GM23338 (cell line): ENCODE data around the gene MRPL1. TPM values are rescaled to one million over a fixed set of nuclear protein-coding genes. Genes with fewer than 3 reads are reported as not detected.

Experiments
- ATAC-seq: fragments of 200-7000 bp; cut with Tn5 transposase; 3 replicates; pipeline ENCODE4 v1.9.1; 2020
- DNase-seq: peaks from one replicate; pipeline ENCODE4 v3.0.0-alpha.2; 2015; ENCODE audit warnings: low spot score
- H2AFZ ChIP-seq: fragments of 200-600 bp; sonication (generic); 2 replicates; pipeline ENCODE4 v1.8.0; 2016; ENCODE audit warnings: antibody characterized with exemption, mild to moderate bottlenecking, moderate library complexity
- H3F3A ChIP-seq: fragments of 200-600 bp; sonication (generic); replicated peaks from 2 replicates; pipeline ENCODE4 v1.8.0; 2017; ENCODE audit warnings: antibody characterized with exemption, mixed run types, low read depth
- H3K27ac ChIP-seq: fragments of 200-600 bp; sonication (generic); 2 replicates; pipeline ENCODE4 v1.6.1; 2016; ENCODE audit warnings: low read depth
- H3K27me3 ChIP-seq: fragments of 200-600 bp; sonication (generic); 2 replicates; pipeline ENCODE4 v1.8.0; 2016; ENCODE audit warnings: mild to moderate bottlenecking, mixed run types, moderate library complexity; ENCODE audit not compliant: insufficient read depth
- H3K36me3 ChIP-seq: fragments of 200-600 bp; sonication (generic); 2 replicates; pipeline ENCODE4 v1.8.0; 2016; ENCODE audit warnings: mild to moderate bottlenecking; ENCODE audit not compliant: insufficient read depth
- H3K4me1 ChIP-seq: fragments of 200-600 bp; sonication (generic); 2 replicates; pipeline ENCODE4 v1.8.0; 2016; ENCODE audit warnings: mild to moderate bottlenecking, moderate library complexity; ENCODE audit not compliant: insufficient read depth
- H3K4me2 ChIP-seq: fragments of 200-600 bp; sonication (generic); 2 replicates; pipeline ENCODE4 v1.7.1; 2017; ENCODE audit warnings: mixed run types
- H3K4me3 ChIP-seq: fragments of 200-600 bp; sonication (generic); 2 replicates; pipeline ENCODE4 v1.6.1; 2016; ENCODE audit warnings: mixed run types
- H3K79me2 ChIP-seq: fragments of 200-600 bp; sonication (generic); replicated peaks from 2 replicates; pipeline ENCODE4 v1.8.0; 2017; ENCODE audit warnings: mild to moderate bottlenecking; ENCODE audit not compliant: insufficient read depth
- H3K9me2 ChIP-seq: fragments of 200-600 bp; sonication (generic); 2 replicates; pipeline ENCODE4 v1.8.0; 2017; ENCODE audit not compliant: insufficient read depth
- H4K20me1 ChIP-seq: fragments of 200-600 bp; sonication (generic); replicated peaks from 2 replicates; pipeline ENCODE4 v1.8.0; 2017; ENCODE audit warnings: mild to moderate bottlenecking; ENCODE audit not compliant: insufficient read depth
- H3K27ac Mint-ChIP-seq: 2 replicates; pipeline ENCODE4 v1.8.0; 2020; ENCODE audit warnings: inconsistent platforms, mild to moderate bottlenecking, moderate library complexity, mixed read lengths
- H3K27me3 Mint-ChIP-seq: 3 replicates; pipeline ENCODE4 v1.8.0; 2022; ENCODE audit warnings: low read depth, mild to moderate bottlenecking, moderate library complexity, mixed read lengths, inconsistent platforms; ENCODE audit not compliant: insufficient read depth, poor library complexity
- H3K36me3 Mint-ChIP-seq: 3 replicates; pipeline ENCODE4 v1.8.0; 2021; ENCODE audit warnings: low read depth, mild to moderate bottlenecking, inconsistent platforms, moderate library complexity, mixed read lengths
- H3K4me1 Mint-ChIP-seq: 3 replicates; pipeline ENCODE4 v1.8.0; 2020; ENCODE audit warnings: mild to moderate bottlenecking, inconsistent platforms, mixed read lengths
- H3K4me3 Mint-ChIP-seq: 3 replicates; pipeline ENCODE4 v1.8.0; 2021; ENCODE audit warnings: moderate library complexity, mild to moderate bottlenecking, inconsistent platforms, mixed read lengths
- H3K9me3 Mint-ChIP-seq: 3 replicates; pipeline ENCODE4 v1.8.0; 2020; ENCODE audit warnings: moderate library complexity, mild to moderate bottlenecking, inconsistent platforms, mixed read lengths
- CREB1 ChIP-seq: fragments of 250-450 bp; sonication (Bioruptor Pico); IDR thresholded peaks from 2 replicates; pipeline ENCODE4 v1.5.0; 2020; ENCODE audit warnings: low read depth, mild to moderate bottlenecking, moderate library complexity
- CTCF ChIP-seq, 2 experiments: fragments of 200-600 bp in 1 of 2; sonication (generic) in 1 of 2; conservative IDR thresholded peaks; 2 replicates each; pipeline versions ENCODE4 v1.5.1 to v1.6.1; 2016 to 2017; ENCODE audit warnings: antibody characterized with exemption in 2 of 2, low read depth in 2 of 2, mild to moderate bottlenecking in 2 of 2, moderate library complexity in 1 of 2
- ETS1 ChIP-seq: IDR thresholded peaks from 2 replicates; pipeline ENCODE4 v1.6.1; 2016; ENCODE audit warnings: antibody characterized with exemption
- EZH2 ChIP-seq: fragments of 200-600 bp; sonication (generic); IDR thresholded peaks from one replicate; pipeline ENCODE4 v1.8.0; 2017; ENCODE audit warnings: antibody characterized with exemption, mild to moderate bottlenecking, low read depth; ENCODE audit not compliant: unreplicated experiment
- EZH2phosphoT487 ChIP-seq: fragments of 200-600 bp; sonication (generic); IDR thresholded peaks from one replicate; pipeline ENCODE4 v1.8.1; 2018; ENCODE audit warnings: antibody characterized with exemption; ENCODE audit not compliant: unreplicated experiment
- JUNB ChIP-seq: IDR thresholded peaks from one replicate; pipeline ENCODE4 v1.6.1; 2016; ENCODE audit warnings: antibody characterized with exemption; ENCODE audit not compliant: unreplicated experiment
- NANOG ChIP-seq: IDR thresholded peaks from 2 replicates; pipeline ENCODE4 v1.6.1; 2016; ENCODE audit warnings: antibody characterized with exemption, borderline replicate concordance
- POLR2AphosphoS5 ChIP-seq: IDR thresholded peaks from 2 replicates; pipeline ENCODE4 v1.6.1; 2016; ENCODE audit warnings: antibody characterized with exemption, low read depth
- REST ChIP-seq: IDR thresholded peaks from one replicate; pipeline ENCODE4 v1.6.1; 2018; ENCODE audit warnings: antibody characterized with exemption; ENCODE audit not compliant: unreplicated experiment
- STAT1 ChIP-seq: IDR thresholded peaks from one replicate; pipeline ENCODE4 v1.6.1; 2016; ENCODE audit warnings: antibody characterized with exemption; ENCODE audit not compliant: unreplicated experiment
- ZNF114 ChIP-seq: fragments of 250-450 bp; sonication (Bioruptor Pico); IDR thresholded peaks from 2 replicates; pipeline ENCODE4 v1.5.0; 2020; ENCODE audit warnings: mild to moderate bottlenecking, moderate library complexity
- ZNF331 ChIP-seq: fragments of 250-450 bp; sonication (Bioruptor Pico); IDR thresholded peaks from 2 replicates; pipeline ENCODE4 v1.5.0; 2020; ENCODE audit warnings: low read depth, mild to moderate bottlenecking, moderate library complexity
- ZNF462 ChIP-seq: fragments of 250-450 bp; sonication (Bioruptor Pico); IDR thresholded peaks from 2 replicates; pipeline ENCODE4 v1.5.0; 2020; ENCODE audit warnings: mild to moderate bottlenecking, moderate library complexity
- polyA plus RNA-seq: library from polyadenylated mRNA; unstranded; fragments of >200 nt; fragmentation: Nextera tagmentation; extraction: Ambion mirVana; gene quantifications from 2 replicates; pipeline ENCODE4 v1.2.1, GENCODE V29; 2016
- total RNA-seq: library from RNA; depleted of rRNA; stranded (reverse); fragments of >200 nt; shearing (Covaris generic); gene quantifications from 2 replicates; pipeline ENCODE4 v1.2.3, GENCODE V29; 2014

Gene MRPL1
- total and polyA plus RNA-seq, 2 experiments from 2014 or later, result 29.2 to 46.5 TPM

DNA sequence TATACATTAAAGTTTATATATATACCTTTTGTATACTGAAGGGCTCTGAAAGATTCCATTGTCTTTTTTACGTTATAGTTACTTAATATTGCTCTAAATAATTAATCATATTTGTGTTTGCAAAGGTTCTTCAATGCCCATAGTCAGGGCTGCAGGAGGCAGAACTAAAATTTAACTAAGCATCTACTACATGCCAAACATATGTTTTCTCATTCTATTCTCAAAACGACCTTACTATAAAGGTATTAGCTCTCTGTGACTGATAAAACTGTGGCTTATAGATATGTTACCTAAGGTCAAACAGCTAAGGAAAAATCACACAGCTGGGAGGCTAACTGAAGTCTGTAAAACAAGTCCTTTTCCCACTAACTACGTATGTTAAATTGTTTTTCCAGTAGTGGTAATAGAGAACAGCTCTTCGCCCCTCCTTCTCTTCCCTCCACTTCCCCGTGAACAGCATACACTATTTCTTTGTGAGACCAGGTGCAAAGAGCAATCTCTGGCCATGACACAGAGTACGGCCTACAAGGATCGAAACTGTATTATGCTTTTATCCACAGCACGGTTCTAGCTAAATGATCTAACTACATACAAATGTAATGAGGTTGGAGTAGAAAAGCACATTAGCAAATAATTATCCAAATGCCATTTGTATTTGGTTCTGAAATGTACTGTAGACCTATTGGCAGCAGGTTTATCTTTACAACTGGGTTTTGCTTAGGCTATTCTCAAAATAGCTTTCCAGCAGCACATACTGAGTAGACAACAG is 45.1 kb upstream of the MRPL1 start:
- H4K20me1 ChIP-seq, result peaks cover 20% of the 10 kb centered on the region
- H3K79me2 ChIP-seq, result peaks cover 26% of the 10 kb centered on the region; the same call in 1 of the 2 replicates
- no peak for TF ChIP-seq STAT1
- TF ChIP-seq ZNF114 (CRISPR knock-in tag), result no peak
- TF ChIP-seq ETS1, result no peak
- TF ChIP-seq CREB1 (CRISPR knock-in tag), result no peak
- TF ChIP-seq POLR2AphosphoS5, result no peak
- TF ChIP-seq JUNB, result no peak
- no peak for TF ChIP-seq ZNF462
- no peak for TF ChIP-seq EZH2phosphoT487
- TF ChIP-seq REST, result no peak
- no peak for TF ChIP-seq CTCF (conservative IDR thresholded peaks at IDR 0.05; ENCODE audit: low read depth in 2 of 2)
- TF ChIP-seq EZH2, result no peak
- TF ChIP-seq ZNF331 (CRISPR knock-in tag), result no peak
- no peak for TF ChIP-seq NANOG
- peaks cover 12% of the 10 kb centered on the region for H3K4me1 Mint-ChIP-seq
- H3K36me3 Mint-ChIP-seq, result no peaks in the 10 kb centered on the region; the same call in 2 of the 3 replicates
- peaks cover 12% of the 10 kb centered on the region for H3K27me3 Mint-ChIP-seq
- H3K9me3 Mint-ChIP-seq, result no peaks in the 10 kb centered on the region
- H3K36me3 ChIP-seq, result no peaks in the 10 kb centered on the region
- H3K27me3 ChIP-seq, result no peaks in the 10 kb centered on the region
- ATAC-seq (no peak), DNase-seq (no peak)
- peak overlapping the region; percentile 78 for H3K4me3 Mint-ChIP-seq
- H2AFZ ChIP-seq, result no peak overlapping the region
- peak overlapping the region; percentile 95 for H3K4me3 ChIP-seq
- no peaks in the 10 kb centered on the region for H3K9me2 ChIP-seq
- no peak overlapping the region for H3K27ac Mint-ChIP-seq
- peak overlapping the region; percentile 90 for H3K4me2 ChIP-seq
- peaks cover 12% of the 10 kb centered on the region for H3K4me1 ChIP-seq
- 0 out of 2 replicates have a peak, but pooled peaks cover 6% of the 10 kb centered on the region for H3F3A ChIP-seq
- H3K27ac ChIP-seq, result no peak overlapping the region
